ENCODE results near the gene SPOUT1. TPM values are rescaled to one million over a fixed set of nuclear protein-coding genes. Genes with fewer than 3 reads are reported as not detected.

SPOUT1 gene
- total and polyA plus RNA-seq, 10 of the 15 experiments (the other 5 are each of a cell fraction or from before 2014, with no cell fraction given): 5.7 to 95.0 (median 40.6) TPM

- CTCF ChIA-PET: no interaction called here
- POLR2A ChIA-PET: no interaction called here
- Histone ChIP-seq H4K20me1 (ENCODE audit: control insufficient read depth, insufficient read depth) (no peaks in the 10 kb centered on the region), H3K36me3 (ENCODE audit: control insufficient read depth in 2 of 2, insufficient read depth in 2 of 2, low read length in 1 of 2) (no peaks in the 10 kb centered on the region; a peak in 1 of 4 replicates), H3K9ac (ENCODE audit: control insufficient read depth, insufficient read depth, low read length) (no peak overlapping the region), H3K4me1 (ENCODE audit: control insufficient read depth, insufficient read depth, low read length) (no peaks in the 10 kb centered on the region), H3K4me2 (ENCODE audit: control insufficient read depth, insufficient read depth) (no peak overlapping the region), H3K27ac (ENCODE audit: control insufficient read depth, insufficient read depth) (no peak overlapping the region), H2AFZ (ENCODE audit: control insufficient read depth, low read depth, low read length) (no peak overlapping the region), H3K4me3 (no peak overlapping the region), H3K79me2 (ENCODE audit: control insufficient read depth, insufficient read depth, low read length) (no peaks in the 10 kb centered on the region), H3K9me3 (replicated peaks; ENCODE audit: control insufficient read depth, insufficient read depth, low read length) (no peaks in the 10 kb centered on the region), H3K27me3 (replicated peaks in 1 of 2; ENCODE audit: control insufficient read depth in 2 of 2, insufficient read depth in 2 of 2, low read length in 1 of 2) (no peaks in the 10 kb centered on the region)
- ATAC-seq: no peak
- WGBS (ENCODE audit: insufficient coverage, insufficient replicate concordance, low lambda C conversion rate, missing lambda C conversion rate): 100% methylated on average over 1 of the region's 1 CpG
- FAIRE-seq: no peak
- SMC1A ChIA-PET (ENCODE audit: uncharacterized antibody, unreplicated experiment): no interaction called here
- in situ Hi-C loops (cut with MboI): no loop called here
- RAD21 ChIA-PET (ENCODE audit: unreplicated experiment): no interaction called here
- BruUV-seq (replicated peaks): no TSS peak
- TF ChIP-seq NBN (IDR thresholded peaks at IDR 0.05) (no peak), SRF (IDR thresholded peaks at IDR 0.05; ENCODE audit: low read depth in 2 of 2, low read length in 2 of 2) (no peak)
- no peak for DNase-seq (ENCODE audit: low read depth, low spot score)
- intact Hi-C loops (cut with micrococcal nuclease; ENCODE audit: unreplicated experiment): no loop called here
These were observed 10.9 kb upstream of the SPOUT1 start for GRCh38 chr9:128840524-128840923.

DNA sequence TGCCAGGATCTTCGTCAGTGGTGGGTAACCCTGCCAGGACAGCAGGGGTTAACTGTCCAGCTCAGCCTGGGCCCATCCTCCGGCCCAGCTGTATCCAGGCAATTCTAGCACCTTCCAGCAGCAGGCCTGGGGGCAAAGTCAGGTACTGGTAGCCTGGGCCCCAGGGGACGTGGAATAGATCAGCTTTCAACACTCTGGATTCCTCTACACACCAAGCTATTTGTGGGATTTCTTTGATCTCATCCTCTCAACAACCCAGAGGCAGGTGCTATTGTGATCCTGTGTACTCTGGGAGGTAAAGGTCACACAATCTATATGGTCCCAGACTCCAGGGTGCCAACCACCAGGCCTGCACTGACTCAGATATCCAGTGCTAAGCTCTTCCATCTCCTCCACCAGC, 8.7 kb upstream of the SPOUT1 start:
- Histone ChIP-seq H3K27ac (ENCODE audit: control insufficient read depth, insufficient read depth) (no peak overlapping the region), H3K4me3 (no peak overlapping the region), H4K20me1 (ENCODE audit: control insufficient read depth, insufficient read depth) (no peaks in the 10 kb centered on the region), H3K4me1 (ENCODE audit: control insufficient read depth, insufficient read depth, low read length) (no peaks in the 10 kb centered on the region), H3K36me3 (ENCODE audit: control insufficient read depth in 2 of 2, insufficient read depth in 2 of 2, low read length in 1 of 2) (peaks cover 0 to 2% of the 10 kb centered on the region in 2 experiments; a peak in 1 of 4 replicates), H3K79me2 (ENCODE audit: control insufficient read depth, insufficient read depth, low read length) (no peaks in the 10 kb centered on the region), H3K9me3 (replicated peaks; ENCODE audit: control insufficient read depth, insufficient read depth, low read length) (no peaks in the 10 kb centered on the region), H2AFZ (ENCODE audit: control insufficient read depth, low read depth, low read length) (no peak overlapping the region), H3K4me2 (ENCODE audit: control insufficient read depth, insufficient read depth) (no peak overlapping the region), H3K27me3 (replicated peaks in 1 of 2; ENCODE audit: control insufficient read depth in 2 of 2, insufficient read depth in 2 of 2, low read length in 1 of 2) (no peaks in the 10 kb centered on the region), H3K9ac (ENCODE audit: control insufficient read depth, insufficient read depth, low read length) (no peak overlapping the region)
- DNase-seq (ENCODE audit: low read depth, low spot score) (no peak), ATAC-seq (no peak), FAIRE-seq (no peak)
- intact Hi-C loops (cut with micrococcal nuclease; ENCODE audit: unreplicated experiment) (no loop called here), in situ Hi-C loops (cut with MboI) (no loop called here)
- ChIA-PET POLR2A (interaction anchor here (0.6 to 1.3 kb wide), 2 partner anchors 20 to 544 kb away, joined by 3 to 5 read pairs; partner anchors contain the start of gene ENDOG), RAD21 (ENCODE audit: unreplicated experiment) (no interaction called here), SMC1A (ENCODE audit: uncharacterized antibody, unreplicated experiment) (no interaction called here), CTCF (interaction anchor here (0.6 kb wide), 2 partner anchors 9 to 616 kb away, joined by 4 read pairs; partner anchors contain the start of gene SPOUT1)
- 69% methylated on average over 3 of the region's 3 CpGs for WGBS (ENCODE audit: insufficient coverage, insufficient replicate concordance, low lambda C conversion rate, missing lambda C conversion rate)
- BruUV-seq (replicated peaks): no TSS peak
- TF ChIP-seq STAT1 (conservative IDR thresholded peaks at IDR 0.05): no peak
- TF ChIP-seq EP300 (IDR thresholded peaks at IDR 0.05; ENCODE audit: borderline replicate concordance in 1 of 2, control insufficient read depth in 1 of 2, low read depth in 2 of 2, low read length in 2 of 2): no peak
- TF ChIP-seq, protein P1, sequence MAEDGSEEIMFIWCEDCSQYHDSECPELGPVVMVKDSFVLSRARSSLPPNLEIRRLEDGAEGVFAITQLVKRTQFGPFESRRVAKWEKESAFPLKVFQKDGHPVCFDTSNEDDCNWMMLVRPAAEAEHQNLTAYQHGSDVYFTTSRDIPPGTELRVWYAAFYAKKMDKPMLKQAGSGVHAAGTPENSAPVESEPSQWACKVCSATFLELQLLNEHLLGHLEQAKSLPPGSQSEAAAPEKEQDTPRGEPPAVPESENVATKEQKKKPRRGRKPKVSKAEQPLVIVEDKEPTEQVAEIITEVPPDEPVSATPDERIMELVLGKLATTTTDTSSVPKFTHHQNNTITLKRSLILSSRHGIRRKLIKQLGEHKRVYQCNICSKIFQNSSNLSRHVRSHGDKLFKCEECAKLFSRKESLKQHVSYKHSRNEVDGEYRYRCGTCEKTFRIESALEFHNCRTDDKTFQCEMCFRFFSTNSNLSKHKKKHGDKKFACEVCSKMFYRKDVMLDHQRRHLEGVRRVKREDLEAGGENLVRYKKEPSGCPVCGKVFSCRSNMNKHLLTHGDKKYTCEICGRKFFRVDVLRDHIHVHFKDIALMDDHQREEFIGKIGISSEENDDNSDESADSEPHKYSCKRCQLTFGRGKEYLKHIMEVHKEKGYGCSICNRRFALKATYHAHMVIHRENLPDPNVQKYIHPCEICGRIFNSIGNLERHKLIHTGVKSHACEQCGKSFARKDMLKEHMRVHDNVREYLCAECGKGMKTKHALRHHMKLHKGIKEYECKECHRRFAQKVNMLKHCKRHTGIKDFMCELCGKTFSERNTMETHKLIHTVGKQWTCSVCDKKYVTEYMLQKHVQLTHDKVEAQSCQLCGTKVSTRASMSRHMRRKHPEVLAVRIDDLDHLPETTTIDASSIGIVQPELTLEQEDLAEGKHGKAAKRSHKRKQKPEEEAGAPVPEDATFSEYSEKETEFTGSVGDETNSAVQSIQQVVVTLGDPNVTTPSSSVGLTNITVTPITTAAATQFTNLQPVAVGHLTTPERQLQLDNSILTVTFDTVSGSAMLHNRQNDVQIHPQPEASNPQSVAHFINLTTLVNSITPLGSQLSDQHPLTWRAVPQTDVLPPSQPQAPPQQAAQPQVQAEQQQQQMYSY (CRISPR knock-in tag; IDR thresholded peaks at IDR 0.05): no peak
- no peak for TF ChIP-seq PAX8 (IDR thresholded peaks at IDR 0.05)
- TF ChIP-seq ZBED1 (IDR thresholded peaks at IDR 0.05; ENCODE audit: borderline replicate concordance): no peak
- TF ChIP-seq TAF1 (IDR thresholded peaks at IDR 0.05; ENCODE audit: borderline replicate concordance, low read depth, low read length): no peak
- TF ChIP-seq MXI1 (IDR thresholded peaks at IDR 0.05; ENCODE audit: low read depth, low read length): no peak
- no peak for TF ChIP-seq BHLHE40 (IDR thresholded peaks at IDR 0.05; ENCODE audit: borderline replicate concordance in 1 of 2, low read depth in 2 of 2, low read length in 1 of 2)
- TF ChIP-seq MYC (IDR thresholded peaks at IDR 0.05; ENCODE audit: insufficient read depth, insufficient read length, insufficient replicate concordance, low read length, severe bottlenecking): no peak

Data from GM12878 (cell line).